Liver (tissue), 9 donors: ENCODE data around the gene SBF2. TPM values are rescaled to one million over a fixed set of nuclear protein-coding genes. Genes with fewer than 3 reads are reported as not detected.

Experiments
- DNase-seq: peaks from one replicate; pipeline ENCODE4 v3.0.0-alpha.2; 2017; ENCODE audit warnings: low spot score
- H3K27ac ChIP-seq, 2 donors: one replicate each; pipeline ENCODE4 v1.7.0; 2013; ENCODE audit warnings: inconsistent platforms in 2 of 2, low read length in 2 of 2, control low read depth in 1 of 2, low read depth in 1 of 2, mild to moderate bottlenecking in 1 of 2
- H3K27me3 ChIP-seq, 4 donors: one replicate each; pipeline versions ENCODE4 v1.6.1 to v1.7.0; 2013; ENCODE audit warnings: low read length in 3 of 4, inconsistent platforms in 1 of 4, mild to moderate bottlenecking in 1 of 4, moderate library complexity in 1 of 4; ENCODE audit not compliant: control insufficient read depth in 4 of 4, insufficient read depth in 4 of 4
- H3K36me3 ChIP-seq, 4 donors: one replicate each; pipeline versions ENCODE4 v1.6.1 to v1.7.0; 2013; ENCODE audit warnings: low read length in 3 of 4, mild to moderate bottlenecking in 3 of 4, low read depth in 1 of 4, moderate library complexity in 1 of 4; ENCODE audit not compliant: control insufficient read depth in 4 of 4, insufficient read depth in 3 of 4
- H3K4me1 ChIP-seq, 4 donors: one replicate each; pipeline versions ENCODE4 v1.6.1 to v1.7.0; 2013; ENCODE audit warnings: low read length in 3 of 4, mild to moderate bottlenecking in 3 of 4, moderate library complexity in 1 of 4; ENCODE audit not compliant: control insufficient read depth in 4 of 4, insufficient read depth in 4 of 4
- H3K4me3 ChIP-seq, 3 donors: one replicate each; pipeline versions ENCODE4 v1.6.1 to v1.7.0; 2013; ENCODE audit warnings: low read length in 3 of 3, control low read depth in 1 of 3, low read depth in 1 of 3, mild to moderate bottlenecking in 1 of 3
- H3K9ac ChIP-seq, 2 donors: one replicate each; pipeline ENCODE4 v1.7.0; 2013; ENCODE audit warnings: low read length in 2 of 2, mild to moderate bottlenecking in 2 of 2, moderate library complexity in 2 of 2, control low read depth in 1 of 2, low read depth in 1 of 2
- H3K9me3 ChIP-seq, 4 donors: one replicate each; pipeline versions ENCODE4 v1.6.1 to v1.7.0; 2013; ENCODE audit warnings: low read length in 3 of 4; ENCODE audit not compliant: control insufficient read depth in 4 of 4
- CTCF ChIP-seq: fragments of 150-350 bp; IDR thresholded peaks from 2 replicates; pipeline ENCODE4 v1.5.1; 2017; ENCODE audit warnings: improper control_type of control experiment, low read depth, low read length; ENCODE audit not compliant: missing input control
- FOXA1 ChIP-seq: IDR thresholded peaks from 2 replicates; pipeline ENCODE4 v1.6.1; 2016; ENCODE audit warnings: antibody characterized with exemption
- FOXA2 ChIP-seq: IDR thresholded peaks from 2 replicates; pipeline ENCODE4 v1.6.1; 2016; ENCODE audit warnings: antibody characterized with exemption
- GABPA ChIP-seq, 2 donors: IDR thresholded peaks in 1 of 2; conservative IDR thresholded peaks in 1 of 2; 2 replicates each; pipeline ENCODE4 v1.6.1; 2016; ENCODE audit warnings: antibody characterized with exemption in 2 of 2, mild to moderate bottlenecking in 1 of 2, moderate library complexity in 1 of 2
- HNF4A ChIP-seq, 2 donors: conservative IDR thresholded peaks; 2 replicates each; pipeline ENCODE4 v1.6.1; 2016; ENCODE audit warnings: antibody characterized with exemption in 2 of 2, mild to moderate bottlenecking in 2 of 2
- HNF4G ChIP-seq: IDR thresholded peaks from 2 replicates; pipeline ENCODE4 v1.6.1; 2016; ENCODE audit warnings: antibody characterized with exemption
- JUND ChIP-seq, 2 donors: IDR thresholded peaks; 2 replicates each; pipeline ENCODE4 v1.6.1; 2016; ENCODE audit warnings: antibody characterized with exemption in 2 of 2
- RAD21 ChIP-seq, 2 donors: IDR thresholded peaks; 2 replicates each; pipeline ENCODE4 v1.6.1; 2016; ENCODE audit warnings: antibody characterized with exemption in 2 of 2, mild to moderate bottlenecking in 2 of 2
- RXRA ChIP-seq, 2 donors: IDR thresholded peaks; 2 replicates each; pipeline ENCODE4 v1.6.1; 2017 to 2018; ENCODE audit warnings: antibody characterized with exemption in 2 of 2, mild to moderate bottlenecking in 1 of 2
- SP1 ChIP-seq: IDR thresholded peaks from 2 replicates; pipeline ENCODE4 v1.6.1; 2018; ENCODE audit warnings: antibody characterized with exemption, mild to moderate bottlenecking
- TAF1 ChIP-seq: conservative IDR thresholded peaks from 2 replicates; pipeline ENCODE4 v1.6.1; 2016; ENCODE audit warnings: antibody characterized with exemption, mild to moderate bottlenecking
- YY1 ChIP-seq: IDR thresholded peaks from 2 replicates; pipeline ENCODE4 v1.6.1; 2016; ENCODE audit warnings: antibody characterized with exemption, mild to moderate bottlenecking
- ZBTB33 ChIP-seq: IDR thresholded peaks from 2 replicates; pipeline ENCODE4 v1.6.1; 2016; ENCODE audit warnings: antibody characterized with exemption
- WGBS: extraction: QIAGEN DNeasy Blood & Tissue Kit; methylation state at CpG from one replicate; pipeline ENCODE4 v1.1.7; 2013; 5-methylcytosine and 5-hydroxymethylcytosine counted together
- polyA plus RNA-seq, 2 donors: library from polyadenylated mRNA; stranded (reverse) in 1 of 2; unstranded in 1 of 2; fragments of 200-250 nt in 1 of 2; fragments of >200 nt in 1 of 2; fragmentation: Nextera tagmentation in 1 of 2; extraction: Ambion mirVana in 1 of 2; gene quantifications; one replicate each; pipeline versions ENCODE4 v1.2.1 to v1.2.3, GENCODE V29; 2013 to 2015
- total RNA-seq, 2 donors: library from RNA; depleted of rRNA; stranded (reverse); fragments of >200 nt; gene quantifications; one replicate each; pipeline ENCODE4 v1.2.3, GENCODE V29; 2014
- TF ChIP-seq, protein P1 (sequence below): IDR thresholded peaks from 2 replicates; pipeline ENCODE4 v1.6.1; 2016; ENCODE audit warnings: antibody characterized with exemption, mild to moderate bottlenecking
- TF ChIP-seq, protein P2 (sequence below): IDR thresholded peaks from 2 replicates; pipeline ENCODE4 v1.6.1; 2016; ENCODE audit warnings: antibody characterized with exemption
- TF ChIP-seq, protein P3 (sequence below): IDR thresholded peaks from 2 replicates; pipeline ENCODE4 v1.6.1; 2016; ENCODE audit warnings: antibody characterized with exemption
- donor health status: healthy.
- donor health status: healthy.
- donor health status: healthy.
- donor health status: healthy.
- donor health status: healthy.

The SBF2 gene
- total and polyA plus RNA-seq, 4 donors, result 7.5 to 31.3 (median 14.7) TPM

DNA sequence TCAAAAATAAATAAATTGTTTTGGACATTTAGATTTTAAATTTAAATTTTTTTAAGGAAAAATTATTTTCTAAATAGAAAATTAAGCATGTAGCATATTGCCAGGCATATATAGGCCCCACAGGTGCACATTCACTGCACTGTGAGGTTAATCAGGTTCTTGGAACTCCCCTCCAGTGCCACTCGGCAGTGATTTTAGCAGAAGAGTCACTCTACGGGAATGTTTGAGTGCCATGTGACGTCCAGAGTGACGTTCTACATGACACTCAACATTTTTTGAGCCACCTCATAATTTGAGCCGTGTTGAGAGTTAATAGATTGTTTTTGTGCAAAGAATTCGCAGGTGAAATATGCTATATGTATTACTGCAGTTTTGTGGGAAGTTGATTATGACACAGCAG lies 552.8 kb downstream of the SBF2 start:
- no peak for DNase-seq
- Histone ChIP-seq H3K4me1 (no peaks in the 10 kb centered on the region), H3K4me3 (no peak overlapping the region), H3K9ac (no peak overlapping the region), H3K27ac (no peak overlapping the region), H3K27me3 (no peaks in the 10 kb centered on the region), H3K36me3 (peaks cover 0 to 1% (median 0%) of the 10 kb centered on the region in 4 donors), H3K9me3 (no peaks in the 10 kb centered on the region)
- TF ChIP-seq, protein P1, sequence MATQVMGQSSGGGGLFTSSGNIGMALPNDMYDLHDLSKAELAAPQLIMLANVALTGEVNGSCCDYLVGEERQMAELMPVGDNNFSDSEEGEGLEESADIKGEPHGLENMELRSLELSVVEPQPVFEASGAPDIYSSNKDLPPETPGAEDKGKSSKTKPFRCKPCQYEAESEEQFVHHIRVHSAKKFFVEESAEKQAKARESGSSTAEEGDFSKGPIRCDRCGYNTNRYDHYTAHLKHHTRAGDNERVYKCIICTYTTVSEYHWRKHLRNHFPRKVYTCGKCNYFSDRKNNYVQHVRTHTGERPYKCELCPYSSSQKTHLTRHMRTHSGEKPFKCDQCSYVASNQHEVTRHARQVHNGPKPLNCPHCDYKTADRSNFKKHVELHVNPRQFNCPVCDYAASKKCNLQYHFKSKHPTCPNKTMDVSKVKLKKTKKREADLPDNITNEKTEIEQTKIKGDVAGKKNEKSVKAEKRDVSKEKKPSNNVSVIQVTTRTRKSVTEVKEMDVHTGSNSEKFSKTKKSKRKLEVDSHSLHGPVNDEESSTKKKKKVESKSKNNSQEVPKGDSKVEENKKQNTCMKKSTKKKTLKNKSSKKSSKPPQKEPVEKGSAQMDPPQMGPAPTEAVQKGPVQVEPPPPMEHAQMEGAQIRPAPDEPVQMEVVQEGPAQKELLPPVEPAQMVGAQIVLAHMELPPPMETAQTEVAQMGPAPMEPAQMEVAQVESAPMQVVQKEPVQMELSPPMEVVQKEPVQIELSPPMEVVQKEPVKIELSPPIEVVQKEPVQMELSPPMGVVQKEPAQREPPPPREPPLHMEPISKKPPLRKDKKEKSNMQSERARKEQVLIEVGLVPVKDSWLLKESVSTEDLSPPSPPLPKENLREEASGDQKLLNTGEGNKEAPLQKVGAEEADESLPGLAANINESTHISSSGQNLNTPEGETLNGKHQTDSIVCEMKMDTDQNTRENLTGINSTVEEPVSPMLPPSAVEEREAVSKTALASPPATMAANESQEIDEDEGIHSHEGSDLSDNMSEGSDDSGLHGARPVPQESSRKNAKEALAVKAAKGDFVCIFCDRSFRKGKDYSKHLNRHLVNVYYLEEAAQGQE, result no peak
- TF ChIP-seq ZBTB33, result no peak
- TF ChIP-seq SP1, result no peak
- TF ChIP-seq JUND (IDR thresholded peaks at IDR 0.05), result no peak
- no peak for TF ChIP-seq RAD21 (IDR thresholded peaks at IDR 0.05)
- TF ChIP-seq, protein P2, sequence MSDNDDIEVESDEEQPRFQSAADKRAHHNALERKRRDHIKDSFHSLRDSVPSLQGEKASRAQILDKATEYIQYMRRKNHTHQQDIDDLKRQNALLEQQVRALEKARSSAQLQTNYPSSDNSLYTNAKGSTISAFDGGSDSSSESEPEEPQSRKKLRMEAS, result no peak
- no peak for TF ChIP-seq TAF1
- no peak for TF ChIP-seq CTCF
- no peak for TF ChIP-seq GABPA (IDR thresholded peaks at IDR 0.05 in 1 of 2, conservative IDR thresholded peaks at IDR 0.05 in 1 of 2)
- no peak for TF ChIP-seq FOXA2
- TF ChIP-seq RXRA (IDR thresholded peaks at IDR 0.05), result no peak
- TF ChIP-seq, protein P3, sequence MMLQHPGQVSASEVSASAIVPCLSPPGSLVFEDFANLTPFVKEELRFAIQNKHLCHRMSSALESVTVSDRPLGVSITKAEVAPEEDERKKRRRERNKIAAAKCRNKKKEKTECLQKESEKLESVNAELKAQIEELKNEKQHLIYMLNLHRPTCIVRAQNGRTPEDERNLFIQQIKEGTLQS, result no peak
- TF ChIP-seq FOXA1, result no peak
- TF ChIP-seq HNF4A (conservative IDR thresholded peaks at IDR 0.05), result no peak
- no peak for TF ChIP-seq HNF4G
- no peak for TF ChIP-seq YY1
- 96% methylated on average over 6 of the region's 6 CpGs for WGBS
